Mesendoderm (in vitro differentiated cells): ENCODE measurements around the gene CTNNA3. TPM values are rescaled to one million over a fixed set of nuclear protein-coding genes. Genes with fewer than 3 reads are reported as not detected.

ENCODE experiments used
- DNase-seq: peaks from one replicate; pipeline ENCODE4 v3.0.0; 2013
- H2AK5ac ChIP-seq: 2 replicates; pipeline ENCODE4 v1.6.1; 2013; ENCODE audit warnings: low read length, inconsistent platforms
- H2BK120ac ChIP-seq: 2 replicates; pipeline ENCODE4 v1.6.1; 2013; ENCODE audit warnings: low read depth, mild to moderate bottlenecking, low read length, moderate library complexity, mixed read lengths
- H2BK15ac ChIP-seq: replicated peaks from 2 replicates; pipeline ENCODE4 v1.6.1; 2013; ENCODE audit warnings: low read depth, mild to moderate bottlenecking, moderate library complexity
- H2BK5ac ChIP-seq: 2 replicates; pipeline ENCODE4 v1.6.1; 2013; ENCODE audit warnings: low read length, inconsistent platforms
- H3K18ac ChIP-seq: 2 replicates; pipeline ENCODE4 v1.6.1; 2013; ENCODE audit warnings: mild to moderate bottlenecking, low read length, mixed read lengths
- H3K23ac ChIP-seq: one replicate; pipeline ENCODE4 v1.6.1; 2013; ENCODE audit warnings: low read length
- H3K27ac ChIP-seq: 2 replicates; pipeline ENCODE4 v1.5.1; 2013; ENCODE audit warnings: low read depth, mild to moderate bottlenecking, inconsistent platforms, low read length, moderate library complexity
- H3K27me3 ChIP-seq: 2 replicates; pipeline ENCODE4 v1.6.1; 2013; ENCODE audit warnings: low read length, control low read depth, mild to moderate bottlenecking, inconsistent platforms; ENCODE audit not compliant: insufficient read depth, poor library complexity
- H3K36me3 ChIP-seq: 2 replicates; pipeline ENCODE4 v1.6.1; 2013; ENCODE audit warnings: low read length, inconsistent platforms; ENCODE audit not compliant: control insufficient read depth, insufficient read depth
- H3K4ac ChIP-seq: one replicate; pipeline ENCODE4 v1.6.1; 2013; ENCODE audit warnings: low read depth, mild to moderate bottlenecking, low read length, moderate library complexity
- H3K4me1 ChIP-seq: 2 replicates; pipeline ENCODE4 v1.6.1; 2013; ENCODE audit warnings: low read depth, low read length, inconsistent platforms; ENCODE audit not compliant: control insufficient read depth
- H3K4me2 ChIP-seq: 2 replicates; pipeline ENCODE4 v1.6.1; 2013; ENCODE audit warnings: low read length
- H3K4me3 ChIP-seq: 2 replicates; pipeline ENCODE4 v1.5.1; 2013; ENCODE audit warnings: mild to moderate bottlenecking, low read length
- H3K56ac ChIP-seq: one replicate; pipeline ENCODE4 v1.6.1; 2013; ENCODE audit warnings: low read length
- H3K79me1 ChIP-seq: 2 replicates; pipeline ENCODE4 v1.6.1; 2013; ENCODE audit warnings: low read length, inconsistent platforms
- H3K79me2 ChIP-seq: 2 replicates; pipeline ENCODE4 v1.6.1; 2013; ENCODE audit warnings: mild to moderate bottlenecking, low read length; ENCODE audit not compliant: control insufficient read depth, insufficient read depth
- H3K9ac ChIP-seq: 2 replicates; pipeline ENCODE4 v1.6.1; 2013; ENCODE audit warnings: low read length, inconsistent platforms
- H4K5ac ChIP-seq: one replicate; pipeline ENCODE4 v1.6.1; 2013; ENCODE audit warnings: low read length
- H4K8ac ChIP-seq: one replicate; pipeline ENCODE4 v1.6.1; 2013; ENCODE audit warnings: low read depth, mild to moderate bottlenecking, control low read depth, low read length, moderate library complexity
- WGBS: extraction: QIAGEN DNeasy Blood & Tissue Kit; methylation state at CpG from one replicate; pipeline ENCODE4 v1.1.7; 2013; ENCODE audit warnings: low lambda C conversion rate, missing lambda C conversion rate; ENCODE audit not compliant: insufficient coverage; ENCODE audit errors: extremely low coverage; 5-methylcytosine and 5-hydroxymethylcytosine counted together
- polyA plus RNA-seq, 2 experiments: library from polyadenylated mRNA; stranded (reverse); fragments of 200-250 nt; gene quantifications; one replicate each; pipeline ENCODE4 v1.2.3, GENCODE V29; 2013

The CTNNA3 gene
- polyA plus RNA-seq (2013, experiment 1 of 2), result 2.2 TPM
- polyA plus RNA-seq (2013, experiment 2 of 2), result 1.8 TPM

DNA sequence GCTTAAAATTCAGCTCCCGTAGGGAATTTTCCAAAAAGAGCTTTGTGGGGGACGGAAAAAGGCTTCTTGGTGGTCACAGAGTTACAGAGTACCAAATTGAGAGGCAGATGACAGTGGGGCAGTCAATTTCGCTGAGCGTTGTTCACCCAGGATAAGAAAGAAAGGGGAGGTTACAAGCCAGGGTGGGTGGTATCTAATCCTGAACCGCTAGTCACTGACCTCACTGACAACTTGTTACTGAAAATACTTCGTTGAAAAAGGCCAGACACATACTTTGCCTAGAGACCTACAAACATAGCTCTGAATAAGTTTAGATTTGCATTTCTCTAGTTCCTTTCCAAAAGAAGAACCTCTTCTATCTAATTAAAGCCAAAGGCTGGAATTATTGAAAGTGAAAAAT lies at the start of gene CTNNA3:
Gene CTNNA3 (minus strand): TSS at position 167 of the 400 bp plus-strand sequence.
- Histone ChIP-seq H3K79me1 (no peaks in the 10 kb centered on the region), H2BK5ac (no peak within 1 kb of the TSS), H3K27me3 (no peaks in the 10 kb centered on the region), H3K23ac (no peak within 1 kb of the TSS), H3K79me2 (no peaks in the 10 kb centered on the region), H3K27ac (no peak within 1 kb of the TSS), H2BK120ac (no peak within 1 kb of the TSS), H3K56ac (no peak within 1 kb of the TSS), H3K4ac (no peak within 1 kb of the TSS), H3K9ac (no peak within 1 kb of the TSS), H3K4me1 (no peaks in the 10 kb centered on the region), H2AK5ac (no peak within 1 kb of the TSS), H2BK15ac (no peak within 1 kb of the TSS), H3K36me3 (no peaks in the 10 kb centered on the region), H4K8ac (no peak within 1 kb of the TSS), H4K5ac (no peak within 1 kb of the TSS), H3K18ac (no peak within 1 kb of the TSS), H3K4me2 (no peak within 1 kb of the TSS), H3K4me3 (no peak within 1 kb of the TSS)
- DNase-seq, result no peak
- WGBS, result no CpG with 5 or more reads among the region's 6 CpGs

DNA sequence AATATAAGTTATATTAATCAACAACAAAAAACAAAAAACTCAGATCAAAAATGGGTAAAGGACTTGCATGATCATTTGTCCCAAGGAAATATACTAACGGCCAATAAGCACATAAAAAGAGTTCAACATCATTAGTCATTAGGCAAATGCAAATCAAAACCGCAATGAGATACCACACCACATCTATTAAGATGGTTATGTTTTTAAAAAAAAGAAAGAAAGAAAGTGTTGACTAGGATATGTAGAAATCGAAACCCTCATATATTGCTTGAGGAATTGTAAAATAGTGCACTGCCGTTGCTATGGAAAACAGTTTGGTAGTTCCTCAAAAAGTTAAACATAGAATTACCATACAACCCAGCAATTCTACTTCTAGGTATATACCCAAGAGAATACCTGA lies 39.4 kb upstream of the CTNNA3 start:
- H3K4ac ChIP-seq, result no peak overlapping the region
- H2BK120ac ChIP-seq, result no peak overlapping the region
- no peak overlapping the region for H2AK5ac ChIP-seq
- H3K27ac ChIP-seq, result no peak overlapping the region
- no peak overlapping the region for H2BK15ac ChIP-seq
- H3K9ac ChIP-seq, result no peak overlapping the region
- H3K23ac ChIP-seq, result no peak overlapping the region
- DNase-seq, result no peak
- H3K4me1 ChIP-seq, result no peaks in the 10 kb centered on the region
- no peak overlapping the region for H3K18ac ChIP-seq
- H2BK5ac ChIP-seq, result no peak overlapping the region
- H3K4me2 ChIP-seq, result no peak overlapping the region
- H3K27me3 ChIP-seq, result no peaks in the 10 kb centered on the region
- H3K79me1 ChIP-seq, result no peaks in the 10 kb centered on the region
- no peaks in the 10 kb centered on the region for H3K79me2 ChIP-seq
- no peak overlapping the region for H3K4me3 ChIP-seq
- H3K56ac ChIP-seq, result no peak overlapping the region
- no peak overlapping the region for H4K5ac ChIP-seq
- H4K8ac ChIP-seq, result no peak overlapping the region
- WGBS, result no CpG with 5 or more reads among the region's 4 CpGs
- no peaks in the 10 kb centered on the region for H3K36me3 ChIP-seq

DNA sequence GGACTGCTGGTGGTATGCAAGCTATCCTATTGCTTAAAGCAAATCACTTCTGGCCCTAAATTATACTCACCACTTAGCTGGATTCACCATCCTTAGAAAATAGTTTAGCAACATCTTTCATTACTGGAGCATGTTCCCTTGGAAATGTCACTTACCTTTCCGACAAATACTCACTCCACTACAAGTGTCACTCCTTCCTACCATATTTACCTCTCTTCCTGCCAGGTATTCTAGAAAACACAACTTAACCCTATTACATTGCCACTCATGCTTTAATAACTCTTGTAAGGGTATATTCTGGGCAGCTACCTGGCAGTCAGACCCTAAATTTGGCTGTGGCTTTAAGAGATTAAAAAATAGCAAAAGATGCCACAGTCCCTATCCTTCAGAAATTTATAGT lies 37.5 kb upstream of the CTNNA3 start:
- Histone ChIP-seq H3K79me1 (no peaks in the 10 kb centered on the region), H2AK5ac (no peak overlapping the region), H3K4me3 (no peak overlapping the region), H3K79me2 (no peaks in the 10 kb centered on the region), H3K56ac (no peak overlapping the region), H3K4me1 (no peaks in the 10 kb centered on the region), H3K23ac (no peak overlapping the region), H3K36me3 (no peaks in the 10 kb centered on the region), H3K4ac (no peak overlapping the region), H4K8ac (no peak overlapping the region), H2BK5ac (no peak overlapping the region), H3K27me3 (no peaks in the 10 kb centered on the region), H3K4me2 (no peak overlapping the region), H4K5ac (no peak overlapping the region), H2BK15ac (no peak overlapping the region), H3K9ac (no peak overlapping the region), H2BK120ac (no peak overlapping the region), H3K27ac (no peak overlapping the region), H3K18ac (no peak overlapping the region)
- DNase-seq, result no peak
- no CpG with 5 or more reads among the region's 1 CpG for WGBS

DNA sequence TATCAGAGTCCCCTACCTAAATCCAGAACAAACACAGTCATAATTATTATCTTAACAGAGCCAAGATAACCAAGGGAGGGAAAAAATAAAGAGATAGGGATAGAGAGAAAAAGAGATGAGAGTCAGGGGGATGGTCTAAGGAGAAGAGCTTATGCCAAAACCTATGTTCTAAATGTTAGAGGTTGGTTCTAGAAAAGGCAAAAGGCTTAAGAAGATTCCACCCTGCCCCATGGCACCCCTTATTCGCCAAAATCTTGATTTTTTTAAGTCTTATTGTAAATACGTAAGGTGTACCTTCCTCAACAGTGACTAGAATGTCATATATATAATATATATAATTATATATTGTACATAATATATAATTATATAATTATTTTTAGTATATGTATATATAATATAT lies 29.6 kb upstream of the CTNNA3 start:
- H3K4ac ChIP-seq, result no peak overlapping the region
- H3K79me2 ChIP-seq, result no peaks in the 10 kb centered on the region
- no CpG with 5 or more reads among the region's 2 CpGs for WGBS
- H2BK15ac ChIP-seq, result no peak overlapping the region
- H3K27me3 ChIP-seq, result no peaks in the 10 kb centered on the region
- H3K79me1 ChIP-seq, result no peaks in the 10 kb centered on the region
- no peak overlapping the region for H3K56ac ChIP-seq
- no peak overlapping the region for H2BK5ac ChIP-seq
- no peak overlapping the region for H3K4me2 ChIP-seq
- no peak overlapping the region for H3K23ac ChIP-seq
- H4K5ac ChIP-seq, result no peak overlapping the region
- H2BK120ac ChIP-seq, result no peak overlapping the region
- no peak overlapping the region for H3K27ac ChIP-seq
- no peaks in the 10 kb centered on the region for H3K36me3 ChIP-seq
- no peak overlapping the region for H4K8ac ChIP-seq
- no peak for DNase-seq
- no peak overlapping the region for H3K9ac ChIP-seq
- H3K4me3 ChIP-seq, result no peak overlapping the region
- H2AK5ac ChIP-seq, result no peak overlapping the region
- no peak overlapping the region for H3K18ac ChIP-seq
- no peaks in the 10 kb centered on the region for H3K4me1 ChIP-seq

DNA sequence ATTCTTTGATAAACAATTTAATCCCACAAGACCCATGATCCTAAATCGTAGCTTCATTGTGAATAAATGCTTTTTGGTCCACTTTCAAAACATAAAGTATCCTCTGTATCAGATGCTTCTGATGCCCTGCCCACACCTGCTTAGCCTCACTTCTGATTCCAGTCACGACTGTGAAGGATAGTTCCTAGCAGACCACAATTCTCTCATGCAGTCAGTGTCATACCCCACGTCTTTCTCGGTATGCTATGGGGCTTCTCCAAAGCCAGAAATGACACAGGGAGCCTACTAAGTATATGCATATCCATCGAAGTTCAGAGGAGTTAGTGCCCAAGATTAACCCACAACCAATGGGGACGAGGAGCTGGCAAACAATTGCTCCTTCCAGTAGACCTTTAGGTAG lies 27.6 kb upstream of the CTNNA3 start:
- Histone ChIP-seq H3K23ac (no peak overlapping the region), H2BK120ac (no peak overlapping the region), H3K18ac (no peak overlapping the region), H2BK15ac (no peak overlapping the region), H3K9ac (no peak overlapping the region), H4K5ac (no peak overlapping the region), H3K27ac (no peak overlapping the region), H3K79me1 (no peaks in the 10 kb centered on the region), H4K8ac (no peak overlapping the region), H3K56ac (no peak overlapping the region), H3K4me3 (no peak overlapping the region), H3K36me3 (no peaks in the 10 kb centered on the region), H3K4ac (no peak overlapping the region), H3K4me1 (no peaks in the 10 kb centered on the region), H3K79me2 (no peaks in the 10 kb centered on the region), H3K27me3 (no peaks in the 10 kb centered on the region), H2AK5ac (no peak overlapping the region), H3K4me2 (no peak overlapping the region), H2BK5ac (no peak overlapping the region)
- no CpG with 5 or more reads among the region's 6 CpGs for WGBS
- no peak for DNase-seq

DNA sequence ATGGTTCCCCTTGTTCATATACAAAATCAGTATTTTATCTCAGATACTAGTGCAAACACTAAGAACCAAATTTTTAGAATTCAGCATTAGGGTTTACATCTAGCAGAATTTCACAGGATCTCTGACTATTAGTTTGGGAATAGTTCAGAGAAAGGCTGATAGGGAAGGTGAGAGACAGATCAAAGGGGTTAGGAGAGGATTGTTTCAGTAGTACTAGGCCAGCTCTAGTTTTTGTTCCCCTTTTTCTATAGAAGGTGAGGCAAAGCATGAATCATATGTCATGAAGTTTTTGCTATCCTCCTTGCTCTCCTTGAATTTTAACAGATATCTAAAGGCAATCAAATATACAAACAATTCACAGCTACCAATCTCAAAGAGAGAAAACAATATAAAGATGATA lies 26.1 kb upstream of the CTNNA3 start:
- H4K5ac ChIP-seq, result no peak overlapping the region
- no peak overlapping the region for H2BK15ac ChIP-seq
- DNase-seq, result no peak
- H2BK120ac ChIP-seq, result no peak overlapping the region
- H3K4me2 ChIP-seq, result no peak overlapping the region
- H3K4ac ChIP-seq, result no peak overlapping the region
- H3K23ac ChIP-seq, result no peak overlapping the region
- no peaks in the 10 kb centered on the region for H3K79me2 ChIP-seq
- no peaks in the 10 kb centered on the region for H3K36me3 ChIP-seq
- H3K27ac ChIP-seq, result no peak overlapping the region
- H2BK5ac ChIP-seq, result no peak overlapping the region
- H3K79me1 ChIP-seq, result no peaks in the 10 kb centered on the region
- no peak overlapping the region for H3K56ac ChIP-seq
- H3K18ac ChIP-seq, result no peak overlapping the region
- H4K8ac ChIP-seq, result no peak overlapping the region
- no peak overlapping the region for H2AK5ac ChIP-seq
- no peak overlapping the region for H3K4me3 ChIP-seq
- no peaks in the 10 kb centered on the region for H3K27me3 ChIP-seq
- no peaks in the 10 kb centered on the region for H3K4me1 ChIP-seq
- no peak overlapping the region for H3K9ac ChIP-seq
